Chondrocyte (in vitro differentiated cells): ENCODE data around the gene NR1H4. TPM values are rescaled to one million over a fixed set of nuclear protein-coding genes. Genes with fewer than 3 reads are reported as not detected.

Experiments used
- DNase-seq: peaks from one replicate; pipeline ENCODE4 v3.0.0; 2021; ENCODE audit warnings: mixed read lengths, low spot score
- H3K27ac Mint-ChIP-seq: one replicate; pipeline ENCODE4 v1.8.0; 2021; ENCODE audit warnings: mild to moderate bottlenecking, moderate library complexity, mixed read lengths; ENCODE audit not compliant: unreplicated experiment
- H3K27me3 Mint-ChIP-seq: 2 replicates; pipeline ENCODE4 v1.8.0; 2021; ENCODE audit warnings: low read depth, mixed read lengths
- H3K36me3 Mint-ChIP-seq: 2 replicates; pipeline ENCODE4 v1.8.0; 2021; ENCODE audit warnings: low read depth, mixed read lengths
- H3K4me1 Mint-ChIP-seq: 2 replicates; pipeline ENCODE4 v1.8.0; 2021; ENCODE audit warnings: low read depth, mild to moderate bottlenecking, mixed read lengths
- H3K4me3 Mint-ChIP-seq: one replicate; pipeline ENCODE4 v1.8.0; 2021; ENCODE audit warnings: mild to moderate bottlenecking, moderate library complexity, mixed read lengths; ENCODE audit not compliant: unreplicated experiment
- H3K9me3 Mint-ChIP-seq: 2 replicates; pipeline ENCODE4 v1.8.0; 2021; ENCODE audit warnings: low read depth, mixed read lengths
- total RNA-seq: library from RNA; stranded (reverse); gene quantifications from 3 replicates; pipeline ENCODE4 v1.2.1, GENCODE V29; 2021
- TF ChIP-seq, protein P1 (sequence below): fragments of 200-600 bp; sonication (generic); IDR thresholded peaks from 2 replicates; pipeline ENCODE4 v1.5.0; 2021; ENCODE audit warnings: antibody characterized with exemption, mild to moderate bottlenecking, moderate library complexity

The NR1H4 gene
- total RNA-seq, 1 donor from 2014 or later, result not detected

DNA sequence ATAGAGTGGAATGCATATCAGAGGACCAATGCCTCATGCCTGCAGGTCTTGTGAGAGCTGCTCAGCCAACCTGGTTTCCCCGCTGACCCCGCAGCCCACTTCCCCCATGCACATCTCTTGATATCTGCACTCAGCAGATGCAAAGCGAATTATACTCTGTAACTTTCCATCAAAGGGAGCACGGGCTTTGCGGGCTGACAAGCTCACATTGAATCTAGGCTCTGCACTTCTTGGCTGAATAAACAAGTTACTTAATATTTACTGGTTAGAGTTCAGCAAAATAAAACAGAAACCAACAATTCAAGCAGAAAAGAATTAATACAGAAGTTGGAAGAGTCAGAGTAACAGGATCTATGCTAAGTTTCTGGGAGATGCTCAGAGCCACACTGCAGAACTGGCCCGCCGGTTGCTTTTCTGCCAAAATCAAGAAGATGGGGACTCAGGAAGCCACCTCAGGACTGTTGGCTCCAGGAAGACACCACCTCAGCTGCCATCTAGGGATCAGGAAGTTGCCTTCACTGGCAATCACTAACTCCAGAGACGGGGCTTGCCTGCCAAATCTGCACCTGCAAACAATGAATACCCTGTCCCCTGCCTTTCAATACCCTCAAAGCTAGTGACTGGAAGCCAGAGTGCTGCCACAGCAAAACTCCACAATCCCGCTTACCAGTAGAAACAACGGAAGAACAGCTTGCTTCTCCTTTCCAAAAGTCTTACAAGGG is 46.5 kb downstream of the NR1H4 start:
- Mint-ChIP-seq H3K36me3 (no peaks in the 10 kb centered on the region), H3K4me1 (no peaks in the 10 kb centered on the region), H3K4me3 (no peak overlapping the region), H3K27me3 (peaks cover 27% of the 10 kb centered on the region), H3K9me3 (peaks cover 5% of the 10 kb centered on the region), H3K27ac (no peak overlapping the region)
- TF ChIP-seq, protein P1, sequence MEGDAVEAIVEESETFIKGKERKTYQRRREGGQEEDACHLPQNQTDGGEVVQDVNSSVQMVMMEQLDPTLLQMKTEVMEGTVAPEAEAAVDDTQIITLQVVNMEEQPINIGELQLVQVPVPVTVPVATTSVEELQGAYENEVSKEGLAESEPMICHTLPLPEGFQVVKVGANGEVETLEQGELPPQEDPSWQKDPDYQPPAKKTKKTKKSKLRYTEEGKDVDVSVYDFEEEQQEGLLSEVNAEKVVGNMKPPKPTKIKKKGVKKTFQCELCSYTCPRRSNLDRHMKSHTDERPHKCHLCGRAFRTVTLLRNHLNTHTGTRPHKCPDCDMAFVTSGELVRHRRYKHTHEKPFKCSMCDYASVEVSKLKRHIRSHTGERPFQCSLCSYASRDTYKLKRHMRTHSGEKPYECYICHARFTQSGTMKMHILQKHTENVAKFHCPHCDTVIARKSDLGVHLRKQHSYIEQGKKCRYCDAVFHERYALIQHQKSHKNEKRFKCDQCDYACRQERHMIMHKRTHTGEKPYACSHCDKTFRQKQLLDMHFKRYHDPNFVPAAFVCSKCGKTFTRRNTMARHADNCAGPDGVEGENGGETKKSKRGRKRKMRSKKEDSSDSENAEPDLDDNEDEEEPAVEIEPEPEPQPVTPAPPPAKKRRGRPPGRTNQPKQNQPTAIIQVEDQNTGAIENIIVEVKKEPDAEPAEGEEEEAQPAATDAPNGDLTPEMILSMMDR, result no peak
- DNase-seq, result no peak

DNA sequence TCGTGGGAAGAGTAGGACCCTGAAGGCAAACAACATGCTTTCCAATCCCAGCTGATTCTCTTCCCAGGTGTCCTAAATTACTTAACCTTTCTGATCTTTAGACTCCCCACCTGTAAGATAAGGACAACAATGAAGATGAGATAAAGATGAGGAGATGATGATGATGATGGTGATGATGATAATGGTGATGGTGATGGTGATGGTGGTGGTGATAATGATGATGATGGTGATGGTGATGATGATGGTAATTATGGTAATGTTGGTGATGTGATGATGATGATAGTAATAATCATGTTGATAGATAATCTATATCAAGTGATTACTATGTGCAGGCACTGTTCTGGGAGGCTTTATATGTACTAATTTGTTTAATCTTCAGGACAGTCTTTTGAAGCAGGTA is 48.3 kb downstream of the NR1H4 start:
- H3K36me3 Mint-ChIP-seq, result no peaks in the 10 kb centered on the region
- peaks cover 32% of the 10 kb centered on the region for H3K27me3 Mint-ChIP-seq
- TF ChIP-seq, protein P1, result no peak
- DNase-seq, result no peak
- no peaks in the 10 kb centered on the region for H3K4me1 Mint-ChIP-seq
- H3K4me3 Mint-ChIP-seq, result no peak overlapping the region
- peaks cover 4% of the 10 kb centered on the region for H3K9me3 Mint-ChIP-seq
- H3K27ac Mint-ChIP-seq, result no peak overlapping the region

DNA sequence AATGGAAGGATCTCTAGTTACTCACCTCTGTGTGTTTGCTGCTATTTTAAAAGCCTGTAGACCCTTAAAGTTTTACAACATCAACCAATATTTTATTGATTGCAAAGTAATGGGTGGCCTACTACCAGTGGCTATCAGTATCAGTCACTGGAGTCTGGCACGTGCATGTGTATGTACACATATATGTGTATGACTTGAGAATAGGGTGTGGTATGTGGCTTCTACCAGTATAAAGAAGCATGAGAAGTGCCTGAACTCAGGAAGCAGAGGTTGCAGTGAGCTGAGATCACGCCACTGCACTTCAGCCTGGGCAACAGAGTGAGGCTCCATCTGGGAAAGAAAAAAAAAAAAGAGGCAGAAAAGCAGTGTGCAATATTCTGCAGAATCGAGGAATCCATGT is 54.4 kb downstream of the NR1H4 start:
- Mint-ChIP-seq H3K27ac (no peak overlapping the region), H3K9me3 (no peaks in the 10 kb centered on the region), H3K4me3 (no peak overlapping the region), H3K36me3 (no peaks in the 10 kb centered on the region), H3K4me1 (no peaks in the 10 kb centered on the region), H3K27me3 (peaks cover 38% of the 10 kb centered on the region)
- TF ChIP-seq, protein P1, result no peak
- no peak for DNase-seq

DNA sequence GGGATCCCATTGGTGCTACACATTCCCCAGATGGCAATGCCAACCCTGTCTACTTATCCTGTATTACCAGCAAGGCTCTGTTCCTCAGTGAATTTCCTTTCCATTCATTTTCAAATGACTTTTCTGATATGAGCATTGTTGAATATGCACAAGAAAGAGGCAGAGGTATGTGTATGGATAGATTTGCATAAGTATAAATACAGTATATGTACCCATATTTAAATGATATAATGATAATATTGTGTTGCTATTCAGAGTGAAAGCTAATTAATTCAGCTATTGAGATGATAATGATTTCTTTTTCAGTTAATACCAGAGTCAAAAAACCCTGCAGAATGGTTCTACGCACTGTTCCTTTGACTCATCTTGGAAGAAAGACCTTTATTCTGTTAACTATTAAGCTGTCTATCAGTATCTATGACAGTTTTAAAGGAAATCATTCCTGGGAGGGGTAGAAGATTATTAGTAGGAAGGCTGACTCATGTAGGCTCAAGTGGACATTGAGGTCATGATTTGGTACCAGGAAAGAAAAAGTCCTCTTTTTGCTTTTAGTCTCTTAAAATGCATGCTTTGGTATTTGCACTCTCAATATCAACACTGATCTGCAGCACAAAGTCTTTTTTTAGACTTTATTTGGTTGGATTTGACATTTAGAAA is 54.9 kb downstream of the NR1H4 start:
- Mint-ChIP-seq H3K27me3 (peaks cover 33% of the 10 kb centered on the region), H3K36me3 (no peaks in the 10 kb centered on the region), H3K4me1 (no peaks in the 10 kb centered on the region), H3K4me3 (no peak overlapping the region), H3K9me3 (no peaks in the 10 kb centered on the region), H3K27ac (no peak overlapping the region)
- TF ChIP-seq, protein P1, result no peak
- DNase-seq, result no peak

DNA sequence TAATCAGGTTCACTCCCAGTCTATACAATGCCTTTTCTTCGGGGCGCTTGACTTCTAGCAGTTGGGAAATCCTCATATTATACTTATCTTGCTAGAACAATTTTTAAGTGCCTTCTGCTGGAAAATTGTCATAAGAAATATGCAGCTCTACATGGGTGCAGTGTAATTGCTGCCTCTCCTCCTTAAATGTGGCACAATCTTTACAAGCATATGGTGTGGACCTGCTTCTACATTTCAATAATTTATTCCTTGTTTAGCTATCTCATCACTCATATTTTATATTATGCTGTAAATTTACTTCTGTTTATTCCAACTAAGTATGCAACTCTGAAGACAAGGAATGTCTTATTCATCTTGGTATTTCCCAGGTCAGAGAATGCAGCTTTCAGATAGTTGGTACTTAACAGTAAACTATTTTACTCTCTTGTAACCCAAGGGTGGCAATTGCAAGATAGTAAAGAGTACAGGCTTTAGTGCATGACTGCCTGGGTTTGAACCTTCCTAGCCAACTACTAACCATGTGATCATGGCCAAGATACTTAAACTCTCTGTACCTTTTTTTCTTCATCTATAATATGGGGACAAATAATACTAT is 56.2 kb downstream of the NR1H4 start:
- TF ChIP-seq, protein P1, result no peak
- Mint-ChIP-seq H3K27me3 (peaks cover 30% of the 10 kb centered on the region), H3K4me3 (no peak overlapping the region), H3K36me3 (no peaks in the 10 kb centered on the region), H3K27ac (no peak overlapping the region), H3K9me3 (no peaks in the 10 kb centered on the region), H3K4me1 (no peaks in the 10 kb centered on the region)
- no peak for DNase-seq
